T-helper 2 cell treated with Interferon-gamma antibody and Interleukin-4, amounts not matched to agents 100 ng/mL and 5 ng/mL, for 36 hours (primary cell): ENCODE measurements around the gene AEBP1. TPM values are rescaled to one million over a fixed set of nuclear protein-coding genes. Genes with fewer than 3 reads are reported as not detected.

Experiments
- intact Hi-C: fragments of 100-400 bp; cut with micrococcal nuclease; formaldehyde crosslinking; loops from one replicate; pipeline ENCODE4 v1.15.1; 2023
- total RNA-seq: library from RNA; stranded (reverse); gene quantifications from 2 replicates; pipeline ENCODE4 v1.2.3, GENCODE V29; 2022

The AEBP1 gene
- total RNA-seq, 1 donor from 2014 or later = 21.4 TPM

GRCh38 chr7:44066494-44067063, 37.6 kb upstream of the AEBP1 start:
- intact Hi-C loops = no loop called here

GRCh38 chr7:44067064-44067951, 36.8 kb upstream of the AEBP1 start:
- intact Hi-C loops = no loop called here

DNA sequence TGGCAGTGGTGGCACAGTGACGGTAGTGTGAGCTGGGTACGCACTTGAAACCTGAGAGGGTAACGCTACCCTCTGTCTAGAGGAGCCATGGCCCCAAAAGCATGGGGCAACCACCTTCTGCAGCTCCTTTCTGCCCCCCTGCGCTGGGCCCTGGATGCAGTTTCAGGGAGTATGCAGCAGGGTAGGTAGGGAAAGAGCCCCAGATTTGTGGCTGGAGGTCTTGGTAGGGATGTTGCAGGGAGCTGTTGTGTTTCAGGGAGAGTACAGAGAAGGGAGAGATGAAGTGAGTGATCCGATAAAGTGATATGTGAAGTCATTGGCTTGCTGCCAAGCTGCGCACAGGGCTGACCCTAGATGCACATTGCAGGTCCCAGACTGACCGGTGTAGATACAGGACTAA, 36.1 kb upstream of the AEBP1 start:
- intact Hi-C loops = no loop called here

GRCh38 chr7:44071726-44072363, 32.3 kb upstream of the AEBP1 start:
- intact Hi-C loops = loop anchor here (1.0 kb wide), 1 partner anchor 124 kb away; no protein-coding TSS in a partner anchor

- intact Hi-C loops = loop anchor here (1.0 kb wide), 1 partner anchor 124 kb away; no protein-coding TSS in a partner anchor
Measured at GRCh38 chr7:44072364-44073231, 31.5 kb upstream of the AEBP1 start.

DNA sequence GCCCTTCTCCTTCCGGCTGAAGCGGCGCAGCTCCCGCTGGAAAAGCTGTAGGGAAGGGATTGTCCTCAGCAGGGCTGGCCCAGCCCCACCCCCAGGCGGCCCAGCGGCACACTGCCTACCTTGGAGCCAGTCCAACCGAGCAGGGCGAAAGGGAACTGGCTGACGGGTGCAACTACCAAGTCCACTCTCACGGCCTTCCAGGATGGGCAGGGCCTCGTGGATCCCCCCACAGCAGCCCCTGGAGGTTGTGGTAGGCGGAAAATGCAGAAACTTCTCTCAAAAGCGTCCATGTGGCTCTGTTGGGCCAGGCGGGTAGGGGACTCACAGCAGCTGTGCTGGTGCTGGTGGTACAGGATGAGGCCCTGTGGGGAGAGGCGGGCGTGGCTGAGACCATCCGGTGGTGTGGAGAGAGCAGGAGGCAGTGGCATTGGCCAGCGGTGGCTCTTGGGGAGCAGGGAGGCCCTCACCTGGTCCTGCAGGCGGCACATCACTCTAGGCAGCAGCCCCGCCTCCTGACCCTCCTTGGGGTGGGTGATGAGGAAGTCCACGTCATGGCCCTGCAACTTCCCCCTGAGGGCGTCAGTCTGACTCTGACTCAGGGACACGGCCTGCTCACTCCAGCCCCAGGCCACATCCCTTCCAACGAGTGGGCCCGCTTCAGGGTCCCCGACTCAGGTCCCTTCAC, 30.3 kb upstream of the AEBP1 start:
- intact Hi-C loops = no loop called here

GRCh38 chr7:44074349-44074695, 29.8 kb upstream of the AEBP1 start:
- intact Hi-C loops = no loop called here

DNA sequence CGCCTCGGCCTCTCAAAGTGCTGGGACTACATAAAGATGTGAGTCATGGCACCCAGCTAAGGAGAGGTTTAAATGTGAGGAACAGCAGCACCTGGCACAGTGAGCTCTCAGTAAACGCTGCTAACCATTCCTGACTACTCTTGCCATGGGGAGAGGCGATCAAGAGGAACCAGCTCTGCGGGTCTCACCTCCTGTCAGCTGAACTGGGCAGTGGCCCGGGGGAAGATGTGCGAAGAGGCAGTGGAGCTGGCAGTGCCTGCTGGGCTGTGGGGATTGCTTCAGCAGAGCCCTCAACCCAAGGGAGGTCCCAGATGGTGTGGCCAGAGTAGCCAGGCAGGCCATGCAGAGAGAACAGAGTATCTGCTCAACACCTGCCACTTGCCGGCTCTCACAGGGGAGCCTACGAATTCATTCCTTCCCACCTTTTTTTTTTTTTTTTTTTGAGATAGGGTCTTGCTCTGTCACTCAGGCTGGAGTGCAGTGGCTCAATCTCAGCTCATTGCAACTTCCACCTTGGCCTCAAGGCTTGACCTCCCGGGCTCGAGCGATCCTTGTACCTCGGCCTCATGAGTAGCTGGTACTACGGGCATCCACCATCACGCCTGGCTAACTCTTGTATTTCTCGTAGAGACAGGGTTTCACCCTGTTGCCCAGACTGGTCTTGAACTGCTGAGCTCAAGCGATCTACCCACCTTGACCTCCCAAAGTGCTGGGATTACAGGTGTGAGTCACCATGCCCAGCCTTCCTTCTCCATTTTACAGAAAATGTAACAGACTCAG, 28.7 kb upstream of the AEBP1 start:
- intact Hi-C loops = no loop called here

DNA sequence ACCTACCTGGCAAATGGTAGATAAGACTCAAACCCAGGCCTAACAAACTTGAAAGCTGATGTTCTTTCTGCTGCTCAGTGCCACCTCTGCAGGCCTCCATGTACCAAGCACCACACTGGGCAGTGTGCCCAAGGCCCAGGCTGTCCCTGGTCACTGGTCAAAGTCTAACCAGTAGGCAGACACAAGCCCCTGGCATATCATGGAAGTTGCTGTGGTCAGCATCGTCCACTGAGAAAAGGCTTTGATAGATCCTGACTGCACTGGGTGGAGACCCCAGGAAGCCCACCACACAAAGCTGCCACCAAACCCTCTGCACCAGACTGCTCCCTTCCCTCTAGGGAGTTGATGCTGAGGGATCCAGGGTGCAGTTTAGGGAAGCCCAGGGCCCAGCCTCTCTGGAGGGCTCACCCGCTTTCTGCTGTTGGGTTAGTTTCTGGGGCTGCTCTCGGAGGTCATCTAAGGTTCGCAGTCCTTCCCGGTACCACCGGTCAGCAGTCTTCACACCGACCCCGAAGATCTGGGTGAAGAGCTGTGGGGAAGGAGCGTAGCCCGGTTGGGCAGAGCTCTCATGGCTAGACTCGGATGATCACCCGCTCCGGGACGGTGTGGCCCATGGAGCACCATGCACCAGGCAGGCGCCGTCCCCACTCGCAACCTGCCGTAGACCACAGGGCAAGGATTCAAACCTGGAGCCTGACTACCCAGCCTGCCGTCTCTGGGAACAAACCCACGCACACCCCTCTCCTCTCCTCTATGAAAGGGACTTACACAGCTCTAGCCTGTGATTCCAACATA, 27.8 kb upstream of the AEBP1 start:
- intact Hi-C loops = no loop called here

- intact Hi-C loops = no loop called here
Measured at GRCh38 chr7:44077061-44077460, 27.1 kb upstream of the AEBP1 start.

- intact Hi-C loops = no loop called here
Measured at GRCh38 chr7:44077681-44078091, 26.5 kb upstream of the AEBP1 start.

GRCh38 chr7:44078521-44078920, 25.6 kb upstream of the AEBP1 start:
- intact Hi-C loops = no loop called here

GRCh38 chr7:44079331-44080021, 24.7 kb upstream of the AEBP1 start:
- intact Hi-C loops = loop anchor here (5.0 to 10.0 kb wide), 3 partner anchors 322 to 555 kb away; partner anchors contain the start of genes BLVRA and TMED4

DNA sequence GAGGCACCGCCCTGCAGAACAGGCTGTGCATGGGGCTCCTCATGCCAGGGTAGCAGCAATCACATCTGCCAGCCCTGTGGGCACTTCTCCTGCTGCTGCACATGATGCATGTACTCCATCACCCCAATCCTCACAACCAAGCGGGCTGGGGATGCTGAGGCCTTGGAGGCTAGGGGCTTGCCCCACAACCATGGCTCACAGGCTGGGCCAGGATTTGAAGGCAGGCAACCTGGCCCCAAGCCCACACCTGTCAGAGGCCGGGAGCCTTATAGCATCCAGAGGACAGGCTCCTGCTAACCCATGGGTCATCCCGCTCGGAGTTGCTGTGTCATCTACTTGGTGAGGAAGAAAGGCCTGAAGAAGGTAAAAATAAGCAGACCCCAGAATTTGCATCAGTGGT, 24.0 kb upstream of the AEBP1 start:
- intact Hi-C loops = loop anchor here (5.0 to 10.0 kb wide), 3 partner anchors 323 to 555 kb away; partner anchors contain the start of genes BLVRA and TMED4

GRCh38 chr7:44080686-44081265, 23.4 kb upstream of the AEBP1 start:
- intact Hi-C loops = loop anchor here (5.0 to 10.0 kb wide), 3 partner anchors 323 to 554 kb away; partner anchors contain the start of genes BLVRA and TMED4

DNA sequence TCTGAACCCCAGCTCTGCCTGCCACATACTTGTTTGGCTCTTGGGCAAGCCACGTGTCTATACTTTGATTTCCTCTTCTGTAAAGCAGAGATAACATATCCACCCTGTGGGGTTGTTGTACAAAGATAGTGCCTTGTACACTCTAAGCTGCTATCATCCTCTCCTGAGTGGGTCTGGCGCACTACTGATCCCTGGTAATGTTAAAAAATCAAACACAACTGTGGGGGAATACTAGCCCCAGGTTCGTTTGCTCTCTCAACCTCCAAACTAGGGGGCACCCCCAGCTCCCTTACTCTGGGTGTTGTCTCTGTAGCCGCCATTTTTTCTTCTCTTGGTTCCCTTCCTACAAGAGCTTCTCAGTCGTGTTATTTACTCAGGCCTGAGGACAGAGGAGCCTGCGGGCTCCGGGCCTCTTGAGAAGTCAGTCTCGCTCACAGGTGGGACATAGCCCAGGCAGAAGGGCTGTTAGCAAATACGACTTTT, 22.8 kb upstream of the AEBP1 start:
- intact Hi-C loops = loop anchor here (5.0 to 10.0 kb wide), 3 partner anchors 324 to 553 kb away; partner anchors contain the start of genes BLVRA and TMED4

GRCh38 chr7:44082541-44083207, 21.5 kb upstream of the AEBP1 start:
- intact Hi-C loops = loop anchor here (1.0 to 10.0 kb wide), 10 partner anchors 15 to 803 kb away; partner anchors contain the start of genes BLVRA, DBNL, NUDCD3 and POLD2
